HG03457 (cell line): ENCODE results near the gene DUSP1.
A peak's percentile ranks its signal among the peaks of the same experiment; 100 is the strongest.

ENCODE experiments used
- ATAC-seq: cut with Tn5 transposase; IDR thresholded peaks from one replicate; pipeline ENCODE4 v1.9.1; 2021; ENCODE audit warnings: moderate number of reproducible peaks; ENCODE audit not compliant: unreplicated experiment

Gene DUSP1

GRCh38 chr5:172765766-172766286 lies 5.2 kb downstream of the DUSP1 start:
- no peak for ATAC-seq

DNA sequence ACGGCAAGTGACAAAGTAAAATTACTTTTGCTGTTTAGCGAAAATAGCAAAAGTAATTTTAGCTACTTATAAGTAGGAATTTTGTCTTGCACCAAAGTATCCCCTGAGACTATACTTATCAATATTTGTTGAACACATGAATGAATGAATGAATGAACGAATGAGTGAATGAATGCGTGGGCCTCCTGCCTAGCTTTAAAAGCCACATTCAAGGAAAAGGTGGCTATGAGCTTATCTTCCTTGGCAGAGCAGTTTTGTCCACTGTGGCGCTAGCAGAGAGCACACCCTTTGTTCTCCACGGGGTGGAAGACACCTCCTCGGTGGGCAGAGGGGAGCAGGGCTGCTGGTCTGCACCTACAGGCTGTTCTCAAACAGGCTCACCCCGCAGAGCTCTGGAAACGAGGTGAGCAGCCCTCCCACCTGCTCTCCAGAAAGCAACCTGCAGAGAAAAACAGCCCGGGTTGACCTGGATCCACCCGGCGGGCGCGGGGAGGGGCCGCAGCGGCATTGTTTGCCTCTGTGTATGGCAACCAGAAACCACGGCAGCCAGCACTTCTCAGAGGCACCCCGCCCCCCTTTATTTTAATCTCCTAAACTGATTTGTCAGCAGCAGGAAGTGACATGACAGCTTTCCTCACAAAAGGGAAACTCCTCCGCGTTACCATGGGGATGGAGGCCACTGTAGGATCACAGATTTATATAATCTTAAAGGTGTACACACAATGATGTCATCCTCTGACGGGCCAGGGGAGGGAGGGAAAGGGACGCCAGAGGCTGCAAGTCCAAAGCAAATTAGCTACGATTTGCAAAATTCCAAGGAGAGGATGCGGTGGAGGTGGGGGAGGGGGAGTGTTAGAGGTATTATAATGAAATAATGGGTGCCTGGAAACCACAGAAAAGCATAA lies 5.9 kb downstream of the DUSP1 start:
- ATAC-seq: peak; percentile 64

DNA sequence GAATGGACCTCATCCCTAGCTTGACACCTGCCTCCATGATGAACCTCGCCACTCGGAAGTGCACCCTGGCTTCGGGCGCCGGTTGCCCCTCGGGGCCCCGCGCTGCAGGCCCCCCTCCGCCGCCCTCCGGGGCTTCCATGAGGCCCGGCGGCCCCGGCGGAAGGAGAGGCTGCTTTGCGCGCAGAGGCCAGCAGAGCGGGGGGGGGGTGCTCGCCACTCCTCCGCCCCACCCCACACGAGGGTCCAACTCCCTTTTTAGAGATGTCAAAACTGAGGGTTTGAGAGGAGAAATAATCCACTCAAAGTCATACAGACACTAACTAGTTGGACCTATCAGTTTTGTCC lies 7.9 kb downstream of the DUSP1 start:
- ATAC-seq: no peak

DNA sequence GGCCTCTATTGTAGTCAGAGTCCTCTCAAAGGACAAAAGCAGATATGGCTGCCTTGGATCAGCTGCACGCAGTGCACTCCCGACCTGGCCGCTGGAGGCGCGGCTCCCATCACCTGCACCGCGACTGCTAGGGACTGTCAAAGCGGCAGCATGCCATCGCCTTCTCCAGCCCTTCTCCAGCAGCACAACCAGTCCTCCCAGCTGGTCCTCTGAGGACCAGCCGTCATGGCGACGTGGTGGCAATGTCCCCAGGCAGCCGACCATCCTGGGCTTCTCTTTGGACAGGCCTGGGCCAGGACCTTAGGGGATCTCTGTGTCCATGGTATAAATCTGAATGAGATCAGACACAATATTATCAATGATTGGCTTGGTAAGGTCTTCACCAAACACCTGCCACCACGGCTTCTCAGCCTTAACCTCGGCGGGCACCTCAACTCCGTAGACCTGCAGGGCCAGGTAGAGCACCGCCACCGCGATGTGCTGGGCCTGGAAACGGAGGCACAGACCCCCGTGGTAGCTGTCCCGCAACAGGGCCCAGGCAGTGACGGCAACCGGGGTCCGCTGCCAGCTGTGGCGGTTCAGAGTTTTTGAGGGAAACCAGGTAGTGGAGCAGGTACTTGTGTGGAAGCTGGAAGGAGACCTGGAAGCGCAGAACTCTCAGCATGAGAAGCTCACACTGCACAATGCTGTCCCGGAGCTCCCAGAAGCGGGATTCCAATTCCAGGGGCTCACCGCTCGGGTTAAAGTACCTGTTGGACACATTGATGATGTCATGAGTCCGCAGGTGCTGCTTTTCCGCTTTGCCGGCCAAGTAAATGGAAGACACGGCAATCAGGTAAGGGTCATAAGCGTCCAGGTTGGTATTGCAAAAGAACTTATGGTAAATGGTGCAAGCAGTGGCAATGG lies 8.5 kb downstream of the DUSP1 start:
- no peak for ATAC-seq

DNA sequence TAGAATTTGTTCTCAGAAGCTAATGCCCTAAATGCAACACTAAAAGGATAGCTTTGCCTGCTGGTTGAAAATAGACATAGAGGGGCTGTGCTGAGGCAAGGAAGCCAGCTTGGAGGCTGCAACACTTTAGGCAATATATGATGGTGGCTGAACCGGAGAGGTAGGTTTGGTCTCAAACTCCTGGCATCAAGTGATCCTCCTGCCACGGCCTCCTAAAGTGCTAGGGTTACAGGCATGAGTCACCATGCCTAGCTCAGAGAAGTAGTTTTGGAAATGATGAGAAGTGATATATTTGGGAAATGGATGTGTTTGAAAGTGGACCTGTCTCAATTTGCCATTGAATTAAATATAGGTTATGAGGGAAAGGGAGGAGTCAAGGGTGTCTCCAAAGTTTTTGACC lies 10.0 kb downstream of the DUSP1 start:
- no peak for ATAC-seq

GRCh38 chr5:172760136-172760535 lies 10.9 kb downstream of the DUSP1 start:
- no peak for ATAC-seq

DNA sequence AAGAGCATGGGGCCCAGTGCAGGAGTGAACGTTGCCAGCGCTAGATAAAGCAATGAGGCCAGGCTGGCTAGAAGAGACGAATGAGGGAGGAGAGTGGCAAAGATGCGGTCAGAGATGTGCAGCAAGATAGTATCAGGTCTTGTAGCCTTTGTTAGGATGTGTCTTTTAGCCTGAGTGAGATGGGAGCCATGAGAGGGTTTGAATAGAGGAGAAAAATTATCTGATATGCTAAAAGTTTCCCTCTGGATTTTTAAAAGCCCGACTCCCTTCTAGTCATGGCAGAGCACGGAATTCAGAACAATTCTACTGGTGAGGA lies 12.2 kb downstream of the DUSP1 start:
- no peak for ATAC-seq

GRCh38 chr5:172758077-172758833 lies 12.7 kb downstream of the DUSP1 start:
- no peak for ATAC-seq

DNA sequence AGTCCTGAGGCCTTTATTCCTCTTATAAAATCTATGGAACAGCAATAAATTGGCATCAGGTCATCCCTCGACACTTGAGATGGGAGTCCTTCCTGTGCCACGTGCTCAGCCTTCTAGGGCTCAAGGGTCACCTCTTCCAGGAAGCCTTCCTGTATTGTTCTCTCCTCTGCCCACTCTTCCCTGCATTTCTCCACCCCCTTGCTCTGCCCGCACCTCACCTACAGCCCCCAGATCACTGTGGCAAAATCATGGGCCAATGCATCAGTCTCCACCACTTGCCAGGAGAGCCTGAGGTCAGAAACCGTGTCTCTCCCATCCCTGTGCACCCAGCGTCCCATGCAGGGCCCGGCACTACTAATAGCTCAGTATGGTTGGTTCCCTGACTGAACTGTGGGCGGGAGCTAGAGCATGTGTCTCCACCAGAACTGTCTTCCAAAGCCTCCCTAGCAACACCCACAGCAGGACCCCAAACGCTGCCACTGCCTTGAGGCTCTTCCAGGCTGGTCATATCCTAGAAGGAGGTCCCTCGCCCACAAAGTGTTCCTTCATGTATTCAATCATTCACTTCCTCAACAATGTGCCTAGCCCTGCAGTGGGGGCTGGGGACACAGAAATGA lies 13.5 kb downstream of the DUSP1 start:
- no peak for ATAC-seq

DNA sequence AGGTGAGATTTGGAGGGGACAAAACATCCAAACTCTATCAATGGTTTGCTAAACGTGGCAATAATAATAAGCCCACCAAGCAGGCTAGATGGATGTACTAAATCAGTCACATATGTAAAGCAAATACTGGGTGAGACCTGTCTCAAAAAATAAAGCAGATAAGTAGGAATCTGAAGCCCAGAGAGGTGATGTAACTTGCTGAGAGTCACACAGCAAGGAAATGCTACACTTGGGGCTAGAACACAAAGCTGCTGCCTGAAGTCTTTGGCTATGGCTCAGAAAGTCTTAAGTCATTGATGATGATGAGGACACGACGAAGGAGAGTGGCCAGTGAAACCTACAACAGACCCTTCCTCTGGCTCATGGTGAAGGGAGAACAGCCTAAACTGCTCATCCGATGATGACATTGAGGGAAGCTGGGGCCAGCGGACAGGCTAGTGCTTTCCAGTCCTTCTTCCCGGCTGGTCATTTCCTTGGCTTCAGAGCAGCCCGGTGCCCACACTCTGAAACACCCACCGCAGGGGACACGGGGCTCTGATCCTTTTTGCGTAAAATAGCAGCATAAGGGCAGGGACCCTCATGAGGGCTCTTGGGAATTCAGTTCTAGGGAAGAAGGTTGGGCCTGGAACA lies 14.1 kb downstream of the DUSP1 start:
- ATAC-seq: no peak

DNA sequence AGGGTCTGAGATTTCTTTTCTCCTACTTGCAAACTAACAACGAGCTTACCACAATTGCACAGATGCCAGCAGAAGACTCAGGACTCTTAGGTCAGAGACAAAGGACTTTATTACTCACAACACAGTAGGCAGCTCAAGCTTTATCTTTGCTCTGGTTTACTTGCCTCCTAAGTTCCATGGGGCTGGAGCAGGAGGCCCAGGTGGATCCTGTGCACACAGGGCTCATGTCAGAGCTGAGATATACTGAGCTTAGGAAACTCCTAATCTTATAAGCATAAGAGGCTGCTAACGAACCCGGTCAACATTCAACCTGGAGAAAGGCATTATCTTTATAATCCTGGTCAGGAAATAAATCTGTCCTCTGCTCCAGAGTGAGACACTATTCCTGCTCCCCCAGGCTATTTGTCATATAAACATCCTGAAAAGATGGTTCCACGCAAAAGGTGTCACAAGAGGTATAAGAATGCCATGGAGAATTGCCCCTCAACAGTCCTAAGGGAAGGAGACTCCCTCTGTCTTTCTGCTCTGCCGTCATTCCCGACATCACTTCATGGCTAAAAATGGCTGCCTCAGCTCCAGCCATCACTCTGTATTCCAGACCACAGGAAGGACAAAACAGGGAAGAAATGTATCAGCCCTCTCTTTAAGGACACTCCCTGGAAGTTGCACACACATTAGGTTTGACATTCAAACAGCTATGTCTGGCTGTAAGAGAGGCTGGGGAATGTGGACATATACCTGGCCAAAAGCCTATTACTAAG lies 16.2 kb downstream of the DUSP1 start:
- no peak for ATAC-seq

GRCh38 chr5:172753101-172753500 lies 17.9 kb downstream of the DUSP1 start:
- no peak for ATAC-seq

DNA sequence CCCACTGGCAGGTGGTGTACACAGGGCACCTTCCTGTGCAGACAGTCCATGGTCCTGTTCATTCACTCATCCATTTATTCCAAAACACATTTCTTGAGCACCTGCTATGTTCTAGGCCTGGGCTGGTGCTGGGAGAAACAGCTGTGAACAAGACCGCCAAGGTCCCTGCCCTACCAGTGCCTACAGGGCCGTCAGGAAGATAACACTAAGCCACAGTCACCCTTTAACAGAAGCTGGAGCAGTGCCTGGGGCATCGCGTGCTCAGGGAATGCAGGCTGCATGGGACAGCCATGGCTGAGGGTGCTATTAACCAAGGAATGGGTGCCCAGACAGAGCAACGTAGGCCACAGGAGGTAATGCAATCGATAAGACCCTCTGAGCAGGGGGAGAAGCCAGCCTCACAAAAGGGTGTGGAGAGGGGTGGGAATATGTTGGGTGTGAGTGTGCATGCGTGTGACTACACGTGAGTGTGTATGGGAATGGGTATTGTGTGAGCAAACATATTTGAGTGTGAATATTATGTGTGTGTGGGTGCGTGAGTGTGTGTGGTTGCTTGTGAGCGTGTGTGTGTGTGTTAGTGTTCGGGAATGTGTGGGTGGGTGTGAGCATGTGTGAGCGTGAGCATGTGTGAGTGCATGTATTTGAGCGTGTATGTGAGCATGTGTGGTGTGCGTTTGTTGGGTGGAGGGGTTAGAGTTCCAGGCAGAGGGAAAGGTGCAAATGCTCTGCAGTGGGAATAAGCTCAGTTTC lies 19.1 kb downstream of the DUSP1 start:
- ATAC-seq: no peak

GRCh38 chr5:172749881-172750633 lies 20.9 kb downstream of the DUSP1 start:
- no peak for ATAC-seq

- no peak for ATAC-seq
Observed at GRCh38 chr5:172749076-172749475, 21.9 kb downstream of the DUSP1 start.

DNA sequence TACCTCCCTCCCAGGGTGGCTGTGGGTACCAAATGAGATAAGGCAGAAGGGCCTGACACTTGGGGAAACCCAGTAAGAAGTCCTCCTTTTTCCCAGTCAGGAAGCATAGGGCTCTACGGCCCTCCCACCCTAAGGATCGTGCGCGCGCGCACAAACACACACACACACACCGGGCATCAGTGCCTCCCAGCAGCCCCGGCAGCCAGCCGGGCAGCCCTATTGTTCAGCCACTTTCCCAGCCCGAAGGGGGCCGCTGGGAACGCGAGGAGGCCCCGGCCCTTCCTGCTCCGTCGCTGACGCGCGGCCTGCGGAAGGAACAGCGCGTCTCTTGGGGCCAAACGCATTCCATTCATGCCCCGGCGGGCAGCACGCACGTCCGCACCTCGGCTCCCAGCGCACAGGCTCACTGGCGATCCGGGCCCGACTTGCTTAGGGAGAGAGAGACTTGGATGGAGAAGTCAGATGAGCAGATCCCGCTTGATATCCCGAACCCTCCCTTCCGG lies 22.6 kb downstream of the DUSP1 start:
- no peak for ATAC-seq

DNA sequence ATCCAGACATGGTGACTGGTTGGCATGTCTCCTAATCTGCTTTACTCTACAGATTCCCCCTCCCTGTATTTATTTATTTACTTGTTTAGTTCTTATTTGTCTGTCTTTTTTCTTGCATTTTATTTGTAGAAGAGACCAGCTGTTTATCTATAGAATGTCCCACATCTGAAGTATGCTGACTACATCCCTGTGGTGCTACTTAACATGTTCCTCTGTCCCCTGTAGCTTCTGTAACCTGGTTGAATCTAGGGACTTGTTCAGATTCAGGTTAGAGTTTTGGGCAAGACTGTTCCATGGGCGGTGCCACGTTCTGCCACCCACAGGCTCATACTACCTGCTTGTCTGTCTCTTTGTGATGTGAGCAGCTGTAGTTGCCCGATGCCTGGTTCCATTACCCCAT lies 23.5 kb downstream of the DUSP1 start:
- ATAC-seq: no peak

GRCh38 chr5:172746725-172747124 lies 24.3 kb downstream of the DUSP1 start:
- no peak for ATAC-seq
